GM19023 (cell line): ENCODE data around the gene MSMO1.

Experiments used
- ATAC-seq: cut with Tn5 transposase; IDR thresholded peaks from one replicate; pipeline ENCODE4 v1.9.1; 2021; ENCODE audit warnings: mild to moderate bottlenecking, moderate library complexity; ENCODE audit not compliant: unreplicated experiment

MSMO1 gene

DNA sequence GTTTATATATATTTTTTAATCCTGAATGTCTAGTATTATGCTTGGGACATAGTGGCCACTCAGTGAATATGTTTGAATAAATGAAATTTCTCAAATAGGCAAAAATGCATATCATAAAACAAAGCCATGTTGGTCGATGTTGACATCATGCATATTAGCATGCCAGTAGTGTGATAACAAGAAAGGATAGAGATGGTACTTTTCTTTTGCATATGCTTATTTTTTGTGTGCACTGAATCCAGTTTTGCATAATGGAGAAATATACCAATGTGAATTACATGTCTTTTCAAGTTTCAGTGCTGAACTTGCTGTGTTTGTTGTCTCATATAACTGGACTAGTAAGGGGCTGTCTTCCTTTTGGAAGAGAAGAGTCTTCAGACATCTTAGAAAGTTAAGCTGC, 58.9 kb downstream of the MSMO1 start:
- ATAC-seq, result no peak

- no peak for ATAC-seq
Measured at GRCh38 chr4:165388756-165389155, 61.3 kb downstream of the MSMO1 start.
